NCI-H82 treated with DMSO at 0.1 percent for 48 hours (cell line): ENCODE data around the gene TRPV6.

ENCODE experiments used
- DNase-seq: peaks from one replicate; lab custom pipeline; 2025; ENCODE audit not compliant: unreplicated experiment; lab: John Stamatoyannopoulos, UW

Gene TRPV6

GRCh38 chr7:142870147-142870559 is 15.4 kb downstream of the TRPV6 start:
- DNase-seq, result no peak

GRCh38 chr7:142869434-142869833 is 16.1 kb downstream of the TRPV6 start:
- DNase-seq, result no peak

GRCh38 chr7:142868986-142869415 is 16.5 kb downstream of the TRPV6 start:
- DNase-seq, result no peak

- DNase-seq, result no peak
Measured at GRCh38 chr7:142868188-142868985, 17.2 kb downstream of the TRPV6 start.

- DNase-seq, result no peak
Measured at GRCh38 chr7:142867398-142868187, 18.0 kb downstream of the TRPV6 start.

GRCh38 chr7:142867097-142867378 is 18.5 kb downstream of the TRPV6 start:
- DNase-seq, result no peak

- DNase-seq, result no peak
Measured at GRCh38 chr7:142866361-142867096, 19.0 kb downstream of the TRPV6 start.

GRCh38 chr7:142865766-142866165 is 19.8 kb downstream of the TRPV6 start:
- DNase-seq, result no peak

GRCh38 chr7:142864980-142865747 is 20.4 kb downstream of the TRPV6 start:
- DNase-seq, result no peak

GRCh38 chr7:142863891-142864685 is 21.5 kb downstream of the TRPV6 start:
- DNase-seq, result no peak

GRCh38 chr7:142862786-142863400 is 22.7 kb downstream of the TRPV6 start:
- no peak for DNase-seq

- DNase-seq, result no peak
Measured at GRCh38 chr7:142862351-142862750, 23.2 kb downstream of the TRPV6 start.

- no peak for DNase-seq
Measured at GRCh38 chr7:142860968-142861367, 24.6 kb downstream of the TRPV6 start.

- no peak for DNase-seq
Measured at GRCh38 chr7:142859829-142860228, 25.7 kb downstream of the TRPV6 start.

GRCh38 chr7:142859411-142859810 is 26.1 kb downstream of the TRPV6 start:
- DNase-seq, result no peak

- DNase-seq, result no peak
Measured at GRCh38 chr7:142857625-142858024, 27.9 kb downstream of the TRPV6 start.

- no peak for DNase-seq
Measured at GRCh38 chr7:142856565-142857245, 28.8 kb downstream of the TRPV6 start.

- DNase-seq, result no peak
Measured at GRCh38 chr7:142855756-142856564, 29.6 kb downstream of the TRPV6 start.
